Peyer's patch (tissue), 4 donors: Measurements from ENCODE around the gene SLC1A3. TPM values are rescaled to one million over a fixed set of nuclear protein-coding genes. Genes with fewer than 3 reads are reported as not detected.

Experiments used
- DNase-seq, 3 donors: peaks; one replicate each; pipeline ENCODE4 v3.0.0-alpha.2; 2017 to 2019
- H3K27ac ChIP-seq, 4 donors: fragments of 200-600 bp; sonication (generic); one replicate each; pipeline ENCODE4 v1.5.1; 2016 to 2019
- H3K27me3 ChIP-seq, 2 donors: fragments of 200-600 bp; sonication (generic); one replicate each; pipeline ENCODE4 v1.5.1; 2019
- H3K36me3 ChIP-seq, 3 donors: fragments of 200-600 bp; sonication (generic); one replicate each; pipeline ENCODE4 v1.5.1; 2016 to 2019
- H3K4me1 ChIP-seq, 4 donors: fragments of 200-600 bp; sonication (generic); one replicate each; pipeline ENCODE4 v1.5.1; 2016 to 2019
- H3K4me3 ChIP-seq, 4 donors: fragments of 200-600 bp; sonication (generic); 1 replicate in 3 of 4; 2 replicates in 1 of 4; pipeline ENCODE4 v1.5.1; 2016 to 2019; ENCODE audit warnings: mild to moderate bottlenecking in 1 of 4
- H3K9me3 ChIP-seq, 4 donors: fragments of 200-600 bp; sonication (generic); one replicate each; pipeline ENCODE4 v1.5.1; 2016 to 2019; ENCODE audit warnings: mild to moderate bottlenecking in 1 of 4
- CTCF ChIP-seq, 6 experiments: fragments of 450-650 bp in 4 of 6; fragments of 200-600 bp in 2 of 6; sonication (generic) in 1 of 6; IDR thresholded peaks; one replicate each; pipeline ENCODE4 v1.5.1; 2017 to 2019; ENCODE audit warnings: antibody characterized with exemption in 6 of 6, mild to moderate bottlenecking in 3 of 6, moderate library complexity in 1 of 6
- POLR2A ChIP-seq, 2 donors: fragments of 450-650 bp; IDR thresholded peaks; one replicate each; pipeline ENCODE4 v1.5.1; 2017; ENCODE audit warnings: antibody characterized with exemption in 2 of 2, mild to moderate bottlenecking in 2 of 2, moderate library complexity in 2 of 2
- total RNA-seq, 4 donors: library from RNA; depleted of rRNA; stranded (reverse); fragments of >200 nt; gene quantifications; one replicate each; pipeline ENCODE4 v1.1.0, GENCODE V29; 2016

The SLC1A3 gene
- total RNA-seq, 4 donors from 2014 or later = 0.95 to 7.4 (median 3.0) TPM

- no peaks in the 10 kb centered on the region for H3K36me3 ChIP-seq
- no peak overlapping the region for H3K4me3 ChIP-seq
- DNase-seq = no peak
- TF ChIP-seq POLR2A (IDR thresholded peaks at IDR 0.05) (no peak), CTCF (IDR thresholded peaks at IDR 0.05) (no peak)
- H3K27ac ChIP-seq = no peak overlapping the region
- H3K9me3 ChIP-seq = no peaks in the 10 kb centered on the region
- H3K27me3 ChIP-seq = no peaks in the 10 kb centered on the region
- H3K4me1 ChIP-seq = peaks cover 0 to 6% (median under 1%) of the 10 kb centered on the region in 4 donors
These were observed 91.6 kb downstream of the SLC1A3 start for GRCh38 chr5:36698031-36698430.

GRCh38 chr5:36701085-36701698 lies 94.8 kb downstream of the SLC1A3 start:
- Histone ChIP-seq H3K27me3 (no peaks in the 10 kb centered on the region), H3K4me3 (no peak overlapping the region), H3K9me3 (no peaks in the 10 kb centered on the region), H3K4me1 (peaks cover 0 to 6% (median 0%) of the 10 kb centered on the region in 4 donors), H3K36me3 (no peaks in the 10 kb centered on the region), H3K27ac (peak overlapping the region in 1 of 4 donors; percentile 53)
- peak in 1 of 3 donors; percentile 30 for DNase-seq
- TF ChIP-seq POLR2A (IDR thresholded peaks at IDR 0.05) (no peak), CTCF (IDR thresholded peaks at IDR 0.05) (no peak)

- H3K27ac ChIP-seq = no peak overlapping the region
- TF ChIP-seq CTCF (IDR thresholded peaks at IDR 0.05) = no peak
- no peak for TF ChIP-seq POLR2A (IDR thresholded peaks at IDR 0.05)
- no peaks in the 10 kb centered on the region for H3K27me3 ChIP-seq
- DNase-seq = no peak
- H3K4me3 ChIP-seq = no peak overlapping the region
- H3K4me1 ChIP-seq = peaks cover 0 to 6% (median 0%) of the 10 kb centered on the region in 4 donors
- no peaks in the 10 kb centered on the region for H3K36me3 ChIP-seq
- no peaks in the 10 kb centered on the region for H3K9me3 ChIP-seq
These were observed 96.9 kb downstream of the SLC1A3 start for GRCh38 chr5:36703245-36703860.

- DNase-seq = no peak
- peaks cover 0 to 6% (median 0%) of the 10 kb centered on the region in 4 donors for H3K4me1 ChIP-seq
These were observed 97.7 kb downstream of the SLC1A3 start for GRCh38 chr5:36704131-36704530.

GRCh38 chr5:36705055-36705454 lies 98.6 kb downstream of the SLC1A3 start:
- H3K9me3 ChIP-seq = no peaks in the 10 kb centered on the region
- H3K27ac ChIP-seq = no peak overlapping the region
- no peaks in the 10 kb centered on the region for H3K27me3 ChIP-seq
- DNase-seq = no peak
- H3K4me1 ChIP-seq = peaks cover 0 to 6% (median 0%) of the 10 kb centered on the region in 4 donors
- TF ChIP-seq CTCF (IDR thresholded peaks at IDR 0.05) = no peak
- TF ChIP-seq POLR2A (IDR thresholded peaks at IDR 0.05) = no peak
- no peak overlapping the region for H3K4me3 ChIP-seq
- no peaks in the 10 kb centered on the region for H3K36me3 ChIP-seq

More at GRCh38 chr5:36704131-36704530, 97.7 kb downstream of the SLC1A3 start:
- H3K27ac ChIP-seq = no peak overlapping the region
- H3K4me3 ChIP-seq = no peak overlapping the region
- H3K36me3 ChIP-seq = no peaks in the 10 kb centered on the region
- H3K27me3 ChIP-seq = no peaks in the 10 kb centered on the region
- TF ChIP-seq POLR2A (IDR thresholded peaks at IDR 0.05) (no peak), CTCF (IDR thresholded peaks at IDR 0.05) (no peak)
- no peaks in the 10 kb centered on the region for H3K9me3 ChIP-seq
